OCI-LY1 (cell line): Measurements from ENCODE around the gene GPRC5C.

ENCODE experiments used
- H2AFZ ChIP-seq: fragments of 200-600 bp; sonication (generic), shearing (Covaris generic); 2 replicates; pipeline ENCODE4 v1.6.0; 2014; ENCODE audit warnings: antibody characterized with exemption, mild to moderate bottlenecking, low read length
- H3F3A ChIP-seq: fragments of 200-600 bp; sonication (generic), shearing (Covaris generic); 2 replicates; pipeline ENCODE4 v1.6.0; 2014; ENCODE audit warnings: mild to moderate bottlenecking, antibody characterized with exemption, low read length, moderate library complexity; ENCODE audit not compliant: insufficient read depth
- H3K27ac ChIP-seq: fragments of 200-600 bp; sonication (generic); 2 replicates; pipeline ENCODE4 v1.5.1; 2014; ENCODE audit warnings: low read length, mixed run types, mild to moderate bottlenecking, low read depth; ENCODE audit not compliant: poor library complexity, severe bottlenecking
- H3K27me3 ChIP-seq: fragments of 200-600 bp; sonication (generic); 2 replicates; pipeline ENCODE4 v1.6.0; 2014; ENCODE audit warnings: antibody characterized with exemption, mild to moderate bottlenecking, low read length, moderate library complexity; ENCODE audit not compliant: insufficient read depth
- H3K36me3 ChIP-seq: fragments of 200-600 bp; sonication (generic); 2 replicates; pipeline ENCODE4 v1.6.1; 2014; ENCODE audit warnings: mild to moderate bottlenecking, antibody characterized with exemption, low read length, moderate library complexity, mixed read lengths; ENCODE audit not compliant: insufficient read depth
- H3K4me1 ChIP-seq: fragments of 200-600 bp; sonication (generic); 2 replicates; pipeline ENCODE4 v1.5.1; 2014; ENCODE audit warnings: mild to moderate bottlenecking, low read length, moderate library complexity; ENCODE audit not compliant: insufficient read depth, severe bottlenecking
- H3K4me2 ChIP-seq: fragments of 200-600 bp; sonication (generic), shearing (Covaris generic); 2 replicates; pipeline ENCODE4 v1.6.1; 2014; ENCODE audit warnings: low read length
- H3K4me3 ChIP-seq: fragments of 200-600 bp; sonication (generic); 2 replicates; pipeline ENCODE4 v1.5.1; 2014; ENCODE audit warnings: low read length, low read depth, mild to moderate bottlenecking, mixed read lengths; ENCODE audit not compliant: poor library complexity, severe bottlenecking
- H3K79me2 ChIP-seq: fragments of 200-600 bp; shearing (Covaris generic); 2 replicates; pipeline ENCODE4 v1.6.1; 2016; ENCODE audit warnings: mixed run types, low read length, mixed read lengths; ENCODE audit not compliant: insufficient read depth
- H3K9ac ChIP-seq: fragments of 200-600 bp; sonication (generic), shearing (Covaris generic); 2 replicates; pipeline ENCODE4 v1.6.1; 2014; ENCODE audit warnings: mild to moderate bottlenecking, low read length, mixed read lengths
- H3K9me2 ChIP-seq: fragments of 200-600 bp; sonication (generic), shearing (Covaris generic); 2 replicates; pipeline ENCODE4 v1.6.1; 2014; ENCODE audit warnings: low read depth, mild to moderate bottlenecking, low read length, mixed read lengths
- H3K9me3 ChIP-seq: fragments of 200-600 bp; shearing (Covaris generic); 2 replicates; pipeline ENCODE4 v1.6.1; 2014; ENCODE audit warnings: low read length, mixed read lengths
- H4K20me1 ChIP-seq: fragments of 200-600 bp; sonication (generic), shearing (Covaris generic); 2 replicates; pipeline ENCODE4 v1.6.0; 2016; ENCODE audit warnings: mild to moderate bottlenecking, low read length; ENCODE audit not compliant: insufficient read depth
- EZH2 ChIP-seq: fragments of 200-600 bp; sonication (generic), shearing (Covaris generic); IDR thresholded peaks from 2 replicates; pipeline ENCODE4 v1.8.0; 2017; ENCODE audit warnings: borderline replicate concordance, mixed run types, mild to moderate bottlenecking, antibody characterized with exemption, low read length, moderate library complexity, mixed read lengths
- TF ChIP-seq, protein P1 (sequence below): fragments of 200-600 bp; sonication (generic), shearing (Covaris generic); IDR thresholded peaks from 2 replicates; pipeline ENCODE4 v1.5.1; 2017; ENCODE audit warnings: mild to moderate bottlenecking, antibody characterized with exemption, low read length, moderate library complexity, mixed read lengths

GPRC5C gene

GRCh38 chr17:74475189-74475588, 43.3 kb downstream of the GPRC5C start:
- Histone ChIP-seq H3K9me2 (no peaks in the 10 kb centered on the region), H3K4me1 (no peaks in the 10 kb centered on the region), H2AFZ (no peak overlapping the region), H3K9ac (no peak overlapping the region), H3F3A (no peaks in the 10 kb centered on the region), H4K20me1 (no peaks in the 10 kb centered on the region), H3K4me2 (no peak overlapping the region), H3K36me3 (no peaks in the 10 kb centered on the region), H3K9me3 (no peaks in the 10 kb centered on the region), H3K27ac (no peak overlapping the region), H3K27me3 (0 out of 2 replicates have a peak, but pooled peaks cover 6% of the 10 kb centered on the region), H3K79me2 (no peaks in the 10 kb centered on the region), H3K4me3 (no peak overlapping the region)
- TF ChIP-seq EZH2 = no peak
- TF ChIP-seq, protein P1, sequence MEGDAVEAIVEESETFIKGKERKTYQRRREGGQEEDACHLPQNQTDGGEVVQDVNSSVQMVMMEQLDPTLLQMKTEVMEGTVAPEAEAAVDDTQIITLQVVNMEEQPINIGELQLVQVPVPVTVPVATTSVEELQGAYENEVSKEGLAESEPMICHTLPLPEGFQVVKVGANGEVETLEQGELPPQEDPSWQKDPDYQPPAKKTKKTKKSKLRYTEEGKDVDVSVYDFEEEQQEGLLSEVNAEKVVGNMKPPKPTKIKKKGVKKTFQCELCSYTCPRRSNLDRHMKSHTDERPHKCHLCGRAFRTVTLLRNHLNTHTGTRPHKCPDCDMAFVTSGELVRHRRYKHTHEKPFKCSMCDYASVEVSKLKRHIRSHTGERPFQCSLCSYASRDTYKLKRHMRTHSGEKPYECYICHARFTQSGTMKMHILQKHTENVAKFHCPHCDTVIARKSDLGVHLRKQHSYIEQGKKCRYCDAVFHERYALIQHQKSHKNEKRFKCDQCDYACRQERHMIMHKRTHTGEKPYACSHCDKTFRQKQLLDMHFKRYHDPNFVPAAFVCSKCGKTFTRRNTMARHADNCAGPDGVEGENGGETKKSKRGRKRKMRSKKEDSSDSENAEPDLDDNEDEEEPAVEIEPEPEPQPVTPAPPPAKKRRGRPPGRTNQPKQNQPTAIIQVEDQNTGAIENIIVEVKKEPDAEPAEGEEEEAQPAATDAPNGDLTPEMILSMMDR = no peak

DNA sequence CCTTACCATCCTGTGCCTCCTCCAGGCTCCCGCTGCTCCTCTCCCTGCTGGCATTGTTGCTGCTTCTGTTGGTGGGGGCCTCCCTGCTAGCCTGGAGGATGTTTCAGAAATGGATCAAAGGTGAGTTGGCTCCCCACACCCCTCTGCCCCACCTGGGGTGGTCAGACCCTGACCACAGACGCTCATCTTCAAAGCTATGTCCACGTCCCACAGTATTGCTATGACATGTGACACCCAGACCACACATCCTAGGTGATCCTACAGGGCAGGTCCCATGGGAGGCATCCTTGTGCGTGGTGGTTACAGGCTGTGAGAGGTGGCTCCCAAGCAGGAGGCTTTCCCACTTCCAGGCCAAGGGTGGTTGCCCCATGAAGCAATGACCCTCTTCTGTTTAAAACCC, 45.5 kb downstream of the GPRC5C start:
- Histone ChIP-seq H3K4me3 (no peak overlapping the region), H3K9ac (no peak overlapping the region), H3K27me3 (0 out of 2 replicates have a peak, but pooled peaks cover 10% of the 10 kb centered on the region), H3K36me3 (no peaks in the 10 kb centered on the region), H4K20me1 (no peaks in the 10 kb centered on the region), H3K79me2 (no peaks in the 10 kb centered on the region), H3F3A (no peaks in the 10 kb centered on the region), H3K4me1 (no peaks in the 10 kb centered on the region), H3K9me3 (no peaks in the 10 kb centered on the region), H2AFZ (no peak overlapping the region), H3K4me2 (no peak overlapping the region), H3K9me2 (no peaks in the 10 kb centered on the region), H3K27ac (no peak overlapping the region)
- TF ChIP-seq EZH2 = no peak
- TF ChIP-seq, protein P1 = no peak

DNA sequence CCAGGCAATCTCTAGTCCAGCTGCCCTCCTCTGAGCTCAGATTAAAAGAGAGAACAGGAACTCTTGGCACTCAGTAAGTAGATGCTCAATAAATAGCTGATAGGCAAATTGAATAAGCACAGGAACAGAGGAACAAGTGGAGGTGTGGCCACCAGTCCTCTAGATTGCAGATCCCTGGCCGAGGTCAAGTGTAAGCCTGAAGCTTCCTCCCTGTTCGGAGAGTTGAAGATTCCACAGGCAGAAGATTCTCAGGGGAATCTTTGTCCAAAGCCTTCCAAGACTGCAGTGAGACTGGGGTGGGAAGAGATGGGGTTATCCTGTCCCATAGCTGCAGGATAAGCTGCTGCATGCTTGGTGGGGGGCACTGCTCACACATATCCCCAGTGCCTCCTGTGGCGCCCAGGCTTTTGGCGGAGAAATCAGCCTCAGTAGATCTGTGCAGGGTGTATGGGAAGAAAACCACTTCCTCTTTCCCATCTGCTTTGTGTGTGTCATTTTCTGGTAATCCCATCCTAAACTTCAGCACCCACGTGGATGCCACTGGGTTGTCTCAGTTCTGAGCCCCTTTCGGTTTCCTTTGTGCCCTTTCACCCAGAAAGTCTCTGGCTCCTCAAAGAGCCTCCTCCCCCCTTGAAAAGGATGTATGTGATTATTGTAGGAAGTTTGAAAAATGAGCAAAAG, 46.7 kb downstream of the GPRC5C start:
- H3K9me3 ChIP-seq = no peaks in the 10 kb centered on the region
- H3K9ac ChIP-seq = no peak overlapping the region
- H3K4me2 ChIP-seq = no peak overlapping the region
- H3K79me2 ChIP-seq = no peaks in the 10 kb centered on the region
- H3K27me3 ChIP-seq = 0 out of 2 replicates have a peak, but pooled peaks cover 10% of the 10 kb centered on the region
- H3K4me1 ChIP-seq = no peaks in the 10 kb centered on the region
- no peaks in the 10 kb centered on the region for H3F3A ChIP-seq
- H4K20me1 ChIP-seq = no peaks in the 10 kb centered on the region
- no peaks in the 10 kb centered on the region for H3K9me2 ChIP-seq
- no peak for TF ChIP-seq EZH2
- TF ChIP-seq, protein P1 = no peak
- no peak overlapping the region for H3K4me3 ChIP-seq
- no peak overlapping the region for H3K27ac ChIP-seq
- no peaks in the 10 kb centered on the region for H3K36me3 ChIP-seq
- no peak overlapping the region for H2AFZ ChIP-seq
